ENCODE data around the gene GNG13.
A peak's percentile ranks its signal among the peaks of the same experiment; 100 is the strongest.

The GNG13 gene

DNA sequence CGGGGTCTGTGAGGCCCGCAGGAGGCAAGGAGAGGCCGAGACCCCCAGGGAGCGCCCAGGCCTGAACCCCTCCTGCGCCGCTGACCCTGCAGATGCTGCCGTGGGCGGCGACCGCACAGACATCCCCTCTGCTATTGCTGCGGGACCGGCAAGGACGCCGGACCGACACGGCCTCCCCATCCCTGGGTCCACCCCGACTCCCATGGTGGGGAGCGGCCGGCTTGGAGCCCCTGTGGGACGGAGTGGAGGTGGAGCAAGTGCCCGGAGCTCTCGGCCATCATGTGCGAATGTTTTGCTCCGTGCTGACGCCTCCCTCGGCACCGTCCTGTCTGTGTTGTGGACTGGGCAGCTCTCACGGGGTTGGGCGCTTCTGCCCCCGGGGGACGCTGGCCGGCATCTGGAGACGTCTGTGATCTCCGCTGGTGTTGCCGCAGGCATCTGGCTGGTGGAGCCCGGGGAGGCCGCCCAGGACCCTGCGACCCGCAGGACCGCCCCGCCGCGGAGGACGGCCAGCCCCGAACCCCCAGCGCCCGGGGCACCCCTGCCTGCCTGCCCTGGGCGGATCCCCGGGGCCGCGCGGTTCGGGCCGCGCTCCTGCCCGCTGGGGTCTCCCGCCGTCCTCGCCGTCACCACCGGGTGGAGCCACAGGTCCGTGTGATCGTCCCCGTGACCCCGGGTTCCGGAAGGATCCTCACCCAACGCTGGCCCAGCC is 12.8 kb upstream of the GNG13 start:
- peak; percentile 88 for DNase-seq (ENCODE audit: low spot score)

DNA sequence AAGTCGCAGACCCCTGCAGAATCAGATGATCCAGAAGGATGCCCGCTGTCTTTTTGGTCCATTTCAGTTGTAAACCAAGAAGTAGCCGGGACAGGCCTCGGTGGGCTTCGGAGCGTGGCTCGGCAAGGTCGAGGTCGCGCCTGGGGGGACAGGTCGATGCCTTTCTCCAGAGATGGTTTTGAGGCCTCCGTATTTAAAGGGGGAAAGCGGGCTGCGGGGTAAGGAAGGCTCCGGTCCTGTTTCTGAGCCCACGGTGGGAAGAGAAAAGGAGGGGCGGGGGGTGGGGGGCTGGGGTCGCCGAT is 7.5 kb upstream of the GNG13 start:
- no peak for DNase-seq (ENCODE audit: low spot score)

DNA sequence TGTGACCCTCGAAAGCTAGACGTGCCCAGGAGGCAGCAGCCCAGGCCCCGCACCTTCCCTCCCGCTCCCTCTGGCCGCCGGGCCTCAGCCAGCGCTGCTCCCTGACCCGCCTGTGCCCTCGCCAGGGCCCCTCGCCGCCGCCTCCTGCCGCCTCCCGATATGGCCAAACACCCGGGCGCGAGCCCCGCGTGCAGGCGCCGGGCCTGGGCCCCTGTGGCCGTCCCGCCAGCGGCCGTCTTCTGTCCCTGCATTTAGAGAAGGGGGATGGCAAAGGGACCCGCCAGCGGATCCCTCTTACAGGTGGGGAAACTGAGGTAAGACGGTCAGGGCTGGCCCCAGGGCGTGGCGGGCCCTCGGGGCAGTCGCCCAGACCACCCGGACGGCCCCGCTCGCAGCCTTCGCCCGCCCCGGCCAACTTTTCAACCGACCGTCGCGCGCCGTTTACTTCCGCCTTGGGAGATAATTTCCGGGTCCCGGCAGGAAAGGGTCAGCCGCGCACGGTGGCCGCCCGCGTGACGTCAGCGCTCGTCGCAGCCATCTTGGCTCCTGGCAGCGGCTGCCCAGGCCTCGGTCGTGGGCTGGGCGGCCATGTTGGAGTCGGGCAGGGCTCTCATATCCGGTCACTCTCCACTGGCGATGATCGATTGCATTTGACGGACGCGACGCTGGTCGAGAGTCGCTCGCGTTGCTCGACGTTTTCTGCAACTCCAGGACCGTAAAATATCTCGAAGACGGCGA is 7.0 kb upstream of the GNG13 start:
- DNase-seq (ENCODE audit: low spot score) = peak; percentile 91

- DNase-seq (ENCODE audit: low spot score) = no peak
Observed at GRCh38 chr16:805474-805873, 4.9 kb upstream of the GNG13 start.

DNA sequence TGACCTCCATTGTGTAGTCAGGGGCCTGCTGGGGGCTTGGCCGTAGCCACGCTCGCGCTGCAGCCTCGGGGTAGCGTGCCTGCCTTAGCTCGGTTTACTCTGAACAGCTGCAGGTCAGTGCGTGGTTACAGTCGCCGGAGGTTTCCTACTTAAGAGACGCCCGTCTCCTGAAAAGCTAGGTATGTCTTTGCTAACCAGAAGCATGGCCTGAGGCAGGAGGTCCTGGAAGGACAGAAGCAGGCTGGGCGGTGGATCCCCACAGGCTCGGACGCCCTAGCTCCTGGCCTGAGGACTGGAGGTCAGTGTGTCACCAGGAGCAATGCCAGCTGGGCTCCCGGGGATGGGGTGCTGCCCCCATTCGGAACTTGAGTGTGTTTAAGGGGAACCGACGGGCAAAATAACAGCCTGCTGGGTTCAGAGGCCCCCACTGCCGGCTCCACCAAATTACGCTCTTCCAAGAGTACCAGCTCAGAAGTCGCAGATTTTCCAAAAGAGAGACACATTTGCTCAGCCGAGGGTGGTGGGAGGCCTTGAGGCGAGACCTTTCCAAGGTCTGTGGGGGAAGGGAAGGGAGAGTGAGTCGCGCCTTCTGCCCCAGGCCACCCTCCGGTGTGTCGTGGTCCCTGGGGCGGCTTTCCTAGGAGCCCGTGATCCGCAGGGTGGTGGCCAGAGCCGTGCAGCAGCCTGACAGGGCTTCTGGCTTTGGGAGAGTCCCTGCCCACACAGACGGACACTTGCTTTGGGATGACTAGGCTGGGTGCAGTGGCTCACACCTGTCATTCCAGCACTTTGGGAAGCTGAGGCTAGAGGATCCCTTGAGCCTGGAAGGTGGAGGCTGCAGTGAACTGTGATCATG is 3.9 kb upstream of the GNG13 start:
- DNase-seq (ENCODE audit: low spot score) = no peak

- no peak for DNase-seq (ENCODE audit: low spot score)
Observed at GRCh38 chr16:803754-804080, 3.2 kb upstream of the GNG13 start.

DNA sequence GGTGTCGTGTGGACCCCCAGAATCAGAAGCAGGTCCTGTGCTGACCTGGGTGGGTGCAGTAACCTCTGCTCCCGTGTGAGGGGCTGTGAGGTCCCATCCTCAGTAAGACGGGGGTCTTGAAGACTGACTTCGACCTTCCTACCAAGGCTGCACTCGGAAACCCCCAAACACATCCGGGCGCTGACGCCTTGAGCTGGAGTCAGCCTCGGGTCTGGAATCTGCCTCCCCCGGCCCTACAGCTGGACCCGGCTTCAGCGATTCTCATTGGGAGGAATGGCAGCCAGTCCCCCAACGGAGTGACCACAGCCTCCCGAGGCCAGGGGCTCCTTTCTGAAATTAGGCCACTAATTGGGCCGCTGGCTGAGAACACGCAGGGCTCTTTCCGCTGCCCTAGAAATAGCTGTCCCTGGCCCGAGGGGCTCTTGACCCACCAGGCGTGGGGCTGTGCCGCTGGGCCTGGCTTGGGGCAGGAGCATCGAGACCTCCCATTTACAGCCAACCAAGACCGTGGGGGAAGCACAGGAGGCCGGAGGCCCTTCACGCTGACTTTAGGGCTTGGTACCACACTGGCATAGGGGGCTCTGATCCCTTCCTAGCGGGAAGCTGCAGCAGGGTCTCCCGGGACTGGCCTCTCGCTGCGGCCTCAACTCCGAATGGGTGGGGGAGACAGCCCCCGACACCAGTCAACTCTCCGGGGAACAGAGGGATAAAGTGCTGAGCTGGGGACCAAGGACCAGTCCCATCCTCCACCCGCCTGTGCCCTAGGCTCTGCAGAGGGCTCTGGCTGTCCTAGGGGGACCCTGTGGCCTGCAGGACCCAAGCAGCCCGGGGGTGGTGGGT is 2.6 kb upstream of the GNG13 start:
- DNase-seq (ENCODE audit: low spot score) = no peak

GRCh38 chr16:802461-802860 is 1.9 kb upstream of the GNG13 start:
- DNase-seq (ENCODE audit: low spot score) = no peak

GRCh38 chr16:801584-802363 is 1.2 kb upstream of the GNG13 start:
- DNase-seq (ENCODE audit: low spot score) = no peak

DNA sequence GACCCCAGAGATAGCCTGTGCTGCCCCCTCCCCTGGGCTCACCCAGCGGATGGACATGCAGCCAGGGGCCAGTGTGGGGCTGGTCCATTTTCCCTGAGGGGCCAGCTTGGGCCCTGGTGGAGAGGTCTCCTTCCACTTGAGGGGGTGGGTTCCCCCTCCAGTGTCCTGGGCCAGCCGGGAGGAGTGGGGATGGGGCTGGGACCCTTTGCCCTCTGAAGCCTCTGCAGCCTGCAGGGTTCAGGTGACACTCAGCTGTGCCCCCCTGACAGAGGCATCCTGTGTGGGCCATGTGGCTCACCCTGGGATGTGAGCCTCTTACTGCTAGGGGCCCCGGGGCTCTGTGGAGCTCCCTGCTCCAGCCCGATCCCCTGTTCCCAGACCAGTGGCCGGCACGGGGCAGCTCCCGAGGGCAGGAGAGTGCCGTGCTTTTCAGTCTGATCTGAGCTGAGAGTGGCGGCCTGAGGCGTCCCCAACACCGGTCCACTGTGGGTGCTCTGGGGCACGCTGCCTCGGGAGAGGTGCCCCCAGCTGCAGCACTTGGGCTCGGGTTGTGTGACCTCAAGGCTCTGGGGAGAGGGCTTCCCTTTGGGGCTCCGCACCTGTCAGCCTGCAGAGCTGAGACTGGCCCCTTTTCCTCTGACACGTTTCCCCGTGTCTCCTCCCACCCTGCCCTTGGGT is 439 bp upstream of the GNG13 start:
- no peak for DNase-seq (ENCODE audit: low spot score)

DNA sequence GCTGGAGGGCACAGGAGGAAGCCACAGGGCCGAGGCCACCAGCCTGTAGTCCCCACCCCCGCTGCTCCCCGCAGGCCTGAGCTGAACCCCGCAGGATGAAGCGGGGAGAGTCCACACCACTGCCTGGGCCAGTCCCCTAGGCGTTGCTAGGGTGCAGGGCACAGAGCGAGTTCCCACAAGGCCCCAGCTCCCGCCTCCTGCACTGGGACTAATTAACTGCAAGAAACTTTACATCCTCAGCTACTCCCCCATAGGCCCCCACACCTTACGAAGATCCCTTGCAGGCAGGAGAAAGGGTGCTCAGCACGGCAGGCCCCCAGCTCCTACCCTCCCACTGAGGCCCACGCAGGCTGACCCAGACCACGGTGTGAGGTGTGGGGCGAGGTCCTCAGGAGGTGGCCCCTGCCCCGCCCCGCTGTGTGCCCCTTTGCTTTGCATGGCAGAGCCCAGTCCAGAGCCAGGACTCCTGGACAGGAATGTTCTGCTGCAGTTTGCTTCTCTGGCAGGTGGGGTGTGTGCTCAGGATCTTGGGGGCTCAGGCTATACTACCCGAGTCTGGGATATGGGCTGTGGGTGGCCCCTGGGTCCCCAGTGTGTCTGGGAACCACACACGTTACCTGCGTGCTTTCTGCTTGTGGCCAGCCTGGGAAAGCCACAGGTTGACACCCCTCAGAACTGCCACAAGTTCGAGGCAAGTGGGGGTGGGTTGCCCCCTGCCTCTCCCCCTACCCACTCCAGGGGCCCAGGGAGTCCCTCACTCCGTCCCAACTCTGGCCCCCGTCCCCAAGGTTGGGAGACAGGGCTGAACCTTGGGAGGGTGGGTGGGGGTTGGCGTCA is 1.2 kb downstream of the GNG13 start:
- DNase-seq (ENCODE audit: low spot score) = no peak

GRCh38 chr16:798666-799065 is 1.9 kb downstream of the GNG13 start:
- DNase-seq (ENCODE audit: low spot score) = no peak

GRCh38 chr16:797686-798085 is 2.8 kb downstream of the GNG13 start:
- DNase-seq (ENCODE audit: low spot score) = no peak

DNA sequence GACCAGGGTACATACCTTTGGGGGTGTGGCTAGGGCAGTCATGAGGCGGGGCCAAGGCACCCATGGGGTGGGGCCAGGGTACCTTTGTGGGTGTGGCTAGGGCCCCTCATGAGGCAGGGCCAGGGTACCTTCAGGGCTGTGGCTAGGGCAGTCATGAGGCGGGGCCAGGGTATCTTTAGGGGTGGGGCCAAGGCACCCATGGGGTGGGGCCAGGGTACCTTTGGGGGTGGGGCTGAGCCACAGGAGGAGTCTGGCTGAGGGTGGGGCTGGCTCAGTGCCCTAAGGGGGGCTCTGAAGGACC is 3.5 kb downstream of the GNG13 start:
- no peak for DNase-seq (ENCODE audit: low spot score)

DNA sequence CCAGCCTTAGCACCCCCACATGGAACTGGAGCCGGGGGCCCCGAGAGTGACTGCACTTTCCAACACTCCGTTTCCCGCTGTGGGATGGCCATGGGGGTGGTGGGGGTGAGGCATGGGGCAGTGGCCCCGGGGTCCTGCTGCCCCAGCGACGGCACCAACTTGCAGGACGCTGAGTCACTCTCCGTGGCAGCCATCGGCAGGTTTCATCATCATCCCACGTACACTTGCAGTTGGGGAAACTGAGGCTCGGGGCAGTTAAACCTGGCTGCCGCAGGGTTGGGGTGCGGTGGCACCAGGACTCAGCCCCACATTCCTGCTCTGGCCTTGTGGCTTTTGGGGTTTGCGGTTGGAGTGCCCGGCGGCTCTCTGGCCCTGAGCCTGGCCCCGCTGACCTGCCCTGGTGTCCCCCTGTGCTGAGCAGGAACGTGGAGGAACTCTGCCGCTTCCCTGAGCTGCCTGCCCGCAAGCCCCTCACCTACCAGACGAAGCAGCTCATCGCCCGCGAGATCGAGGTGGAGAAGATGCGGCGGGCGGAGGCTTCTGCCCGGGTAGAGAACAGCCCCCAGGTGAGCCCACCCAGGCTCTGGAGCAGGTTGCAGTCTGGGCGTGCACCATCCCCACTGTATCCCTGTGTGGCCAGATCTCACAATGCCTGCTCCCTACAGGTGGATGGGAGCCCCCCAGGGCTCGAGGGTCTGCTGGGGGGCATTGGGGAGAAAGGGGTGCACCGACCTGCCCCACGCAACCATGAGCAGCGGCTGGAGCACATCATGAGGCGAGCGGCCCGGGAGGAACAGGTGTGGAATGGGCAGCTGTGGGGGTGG is 4.0 kb downstream of the GNG13 start:
- no peak for DNase-seq (ENCODE audit: low spot score)

DNA sequence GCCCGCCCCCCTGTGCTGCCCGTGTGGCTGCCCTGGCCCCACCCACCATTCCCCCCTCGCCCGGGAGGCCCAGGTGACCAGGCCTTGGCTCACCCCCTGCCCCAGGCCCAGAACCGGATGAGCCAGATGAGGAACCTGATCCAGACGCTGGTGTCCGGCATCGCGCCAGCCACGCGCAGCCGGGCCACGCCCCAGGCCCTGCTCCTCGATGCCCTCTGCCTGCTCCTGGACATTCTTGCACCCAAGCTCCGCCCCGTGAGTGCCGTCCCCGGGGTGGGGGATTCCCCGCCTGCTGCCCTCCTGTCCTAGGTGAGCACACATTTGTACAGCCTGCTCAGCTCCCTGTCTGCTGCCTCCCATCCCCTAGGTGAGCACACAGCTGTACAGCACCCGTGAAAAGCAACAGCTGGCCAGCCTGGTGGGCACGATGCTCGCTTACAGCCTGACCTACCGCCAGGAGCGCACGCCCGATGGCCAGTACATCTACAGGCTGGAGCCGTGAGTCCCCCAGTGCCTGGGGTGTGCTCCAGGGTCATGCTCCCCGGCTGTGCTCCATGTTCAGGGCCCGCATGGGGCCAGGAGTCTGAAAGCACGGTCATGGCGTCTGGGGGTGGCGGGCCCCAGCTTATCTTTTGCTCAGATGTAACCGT is 4.8 kb downstream of the GNG13 start:
- DNase-seq (ENCODE audit: low spot score) = no peak

GRCh38 chr16:794853-795466 is 5.6 kb downstream of the GNG13 start:
- DNase-seq (ENCODE audit: low spot score) = no peak

DNA sequence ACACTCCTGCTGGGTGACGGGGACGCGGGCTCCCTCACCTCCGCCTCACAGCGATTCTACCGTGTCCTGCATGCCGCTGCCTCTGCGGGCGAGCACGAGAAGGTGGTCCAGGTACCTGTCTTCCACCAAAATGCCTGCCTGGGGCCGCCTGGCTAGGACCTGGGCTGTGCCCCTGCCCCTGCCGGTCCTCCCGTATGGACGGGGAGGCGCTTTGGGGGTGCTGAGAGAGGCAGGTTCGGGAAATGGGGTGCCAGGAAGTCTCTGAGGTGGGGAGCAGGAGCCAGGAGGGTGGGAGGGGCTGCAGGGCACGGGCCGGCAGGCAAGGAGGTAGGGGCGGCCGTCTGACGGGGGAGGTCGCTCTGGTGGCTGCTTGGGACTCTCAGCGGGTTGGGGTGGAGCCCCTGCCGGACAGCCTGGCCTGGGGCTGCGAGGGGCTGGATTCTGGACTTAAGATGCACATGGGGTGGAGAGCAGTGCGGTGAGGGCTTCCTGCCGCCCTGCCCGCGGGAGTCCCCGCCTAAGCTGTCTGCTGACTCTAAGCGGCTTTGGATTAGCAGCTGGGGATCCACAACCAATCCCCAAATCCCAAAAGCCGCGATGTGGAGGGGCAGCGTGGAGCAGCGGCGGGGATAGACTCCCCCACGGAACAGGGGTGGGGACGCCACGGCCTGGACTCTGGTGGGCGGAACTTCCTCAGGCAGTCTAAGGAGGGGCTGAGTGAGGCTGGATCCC is 6.3 kb downstream of the GNG13 start:
- peak; percentile 90 for DNase-seq (ENCODE audit: low spot score)

Measured in D341Med (cell line).